Gastrocnemius medialis (tissue), 4 donors: ENCODE data around the gene CNTN2.

Experiments
- POLR2A ChIP-seq, 2 donors: fragments of 450-650 bp; IDR thresholded peaks; one replicate each; pipeline ENCODE4 v1.6.1; 2017; ENCODE audit warnings: antibody characterized with exemption in 2 of 2, mild to moderate bottlenecking in 2 of 2, moderate library complexity in 2 of 2
- TF ChIP-seq, protein P1 (sequence below), 5 experiments: fragments of 450-650 bp in 3 of 5; fragments of 200-600 bp in 2 of 5; sonication (generic) in 2 of 5; IDR thresholded peaks in 4 of 5; conservative IDR thresholded peaks in 1 of 5; 1 replicate in 4 of 5; 2 replicates in 1 of 5; pipeline ENCODE4 v1.5.1; 2016 to 2019; ENCODE audit warnings: antibody characterized with exemption in 5 of 5, mild to moderate bottlenecking in 3 of 5, moderate library complexity in 3 of 5

DNA sequence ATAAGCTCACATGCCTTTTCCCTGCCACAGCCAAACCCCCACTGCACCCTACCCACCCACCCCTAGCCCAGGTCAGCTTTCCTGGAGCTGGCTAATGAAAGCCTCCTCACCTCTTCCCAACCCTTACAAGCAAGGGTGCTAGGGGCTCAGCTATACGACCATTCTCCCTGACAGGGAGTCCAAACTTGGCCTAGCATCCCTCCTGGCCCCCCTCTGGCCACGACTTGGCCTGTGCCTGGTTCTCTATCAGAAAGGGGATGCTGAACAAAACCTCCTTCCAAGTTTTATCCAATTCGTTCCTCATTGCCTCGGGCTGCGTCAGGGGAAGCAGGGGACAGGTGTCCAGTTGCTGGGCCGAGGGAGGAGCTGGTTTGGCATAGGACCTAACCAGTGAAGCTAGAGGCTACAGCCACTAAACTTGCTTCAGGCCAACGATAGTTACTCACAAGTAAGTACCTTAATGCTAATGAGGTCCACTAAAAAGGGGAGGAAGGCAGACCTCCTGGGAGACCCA is 32.7 kb downstream of the CNTN2 start:
- TF ChIP-seq, protein P1, sequence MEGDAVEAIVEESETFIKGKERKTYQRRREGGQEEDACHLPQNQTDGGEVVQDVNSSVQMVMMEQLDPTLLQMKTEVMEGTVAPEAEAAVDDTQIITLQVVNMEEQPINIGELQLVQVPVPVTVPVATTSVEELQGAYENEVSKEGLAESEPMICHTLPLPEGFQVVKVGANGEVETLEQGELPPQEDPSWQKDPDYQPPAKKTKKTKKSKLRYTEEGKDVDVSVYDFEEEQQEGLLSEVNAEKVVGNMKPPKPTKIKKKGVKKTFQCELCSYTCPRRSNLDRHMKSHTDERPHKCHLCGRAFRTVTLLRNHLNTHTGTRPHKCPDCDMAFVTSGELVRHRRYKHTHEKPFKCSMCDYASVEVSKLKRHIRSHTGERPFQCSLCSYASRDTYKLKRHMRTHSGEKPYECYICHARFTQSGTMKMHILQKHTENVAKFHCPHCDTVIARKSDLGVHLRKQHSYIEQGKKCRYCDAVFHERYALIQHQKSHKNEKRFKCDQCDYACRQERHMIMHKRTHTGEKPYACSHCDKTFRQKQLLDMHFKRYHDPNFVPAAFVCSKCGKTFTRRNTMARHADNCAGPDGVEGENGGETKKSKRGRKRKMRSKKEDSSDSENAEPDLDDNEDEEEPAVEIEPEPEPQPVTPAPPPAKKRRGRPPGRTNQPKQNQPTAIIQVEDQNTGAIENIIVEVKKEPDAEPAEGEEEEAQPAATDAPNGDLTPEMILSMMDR (IDR thresholded peaks at IDR 0.05 in 4 of 5, conservative IDR thresholded peaks at IDR 0.05 in 1 of 5): no peak
- no peak for TF ChIP-seq POLR2A (IDR thresholded peaks at IDR 0.05)
